ENCODE data around the gene ARHGEF26. TPM values are rescaled to one million over a fixed set of nuclear protein-coding genes. Genes with fewer than 3 reads are reported as not detected.
"Not testable (repeated sequence)": the region's sequence is repeated elsewhere in the genome, so short reads cannot be mapped to it uniquely, and the experiment has no call there.

The ARHGEF26 gene, protein sequence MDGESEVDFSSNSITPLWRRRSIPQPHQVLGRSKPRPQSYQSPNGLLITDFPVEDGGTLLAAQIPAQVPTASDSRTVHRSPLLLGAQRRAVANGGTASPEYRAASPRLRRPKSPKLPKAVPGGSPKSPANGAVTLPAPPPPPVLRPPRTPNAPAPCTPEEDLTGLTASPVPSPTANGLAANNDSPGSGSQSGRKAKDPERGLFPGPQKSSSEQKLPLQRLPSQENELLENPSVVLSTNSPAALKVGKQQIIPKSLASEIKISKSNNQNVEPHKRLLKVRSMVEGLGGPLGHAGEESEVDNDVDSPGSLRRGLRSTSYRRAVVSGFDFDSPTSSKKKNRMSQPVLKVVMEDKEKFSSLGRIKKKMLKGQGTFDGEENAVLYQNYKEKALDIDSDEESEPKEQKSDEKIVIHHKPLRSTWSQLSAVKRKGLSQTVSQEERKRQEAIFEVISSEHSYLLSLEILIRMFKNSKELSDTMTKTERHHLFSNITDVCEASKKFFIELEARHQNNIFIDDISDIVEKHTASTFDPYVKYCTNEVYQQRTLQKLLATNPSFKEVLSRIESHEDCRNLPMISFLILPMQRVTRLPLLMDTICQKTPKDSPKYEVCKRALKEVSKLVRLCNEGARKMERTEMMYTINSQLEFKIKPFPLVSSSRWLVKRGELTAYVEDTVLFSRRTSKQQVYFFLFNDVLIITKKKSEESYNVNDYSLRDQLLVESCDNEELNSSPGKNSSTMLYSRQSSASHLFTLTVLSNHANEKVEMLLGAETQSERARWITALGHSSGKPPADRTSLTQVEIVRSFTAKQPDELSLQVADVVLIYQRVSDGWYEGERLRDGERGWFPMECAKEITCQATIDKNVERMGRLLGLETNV
- 23.9 TPM for total RNA-seq

DNA sequence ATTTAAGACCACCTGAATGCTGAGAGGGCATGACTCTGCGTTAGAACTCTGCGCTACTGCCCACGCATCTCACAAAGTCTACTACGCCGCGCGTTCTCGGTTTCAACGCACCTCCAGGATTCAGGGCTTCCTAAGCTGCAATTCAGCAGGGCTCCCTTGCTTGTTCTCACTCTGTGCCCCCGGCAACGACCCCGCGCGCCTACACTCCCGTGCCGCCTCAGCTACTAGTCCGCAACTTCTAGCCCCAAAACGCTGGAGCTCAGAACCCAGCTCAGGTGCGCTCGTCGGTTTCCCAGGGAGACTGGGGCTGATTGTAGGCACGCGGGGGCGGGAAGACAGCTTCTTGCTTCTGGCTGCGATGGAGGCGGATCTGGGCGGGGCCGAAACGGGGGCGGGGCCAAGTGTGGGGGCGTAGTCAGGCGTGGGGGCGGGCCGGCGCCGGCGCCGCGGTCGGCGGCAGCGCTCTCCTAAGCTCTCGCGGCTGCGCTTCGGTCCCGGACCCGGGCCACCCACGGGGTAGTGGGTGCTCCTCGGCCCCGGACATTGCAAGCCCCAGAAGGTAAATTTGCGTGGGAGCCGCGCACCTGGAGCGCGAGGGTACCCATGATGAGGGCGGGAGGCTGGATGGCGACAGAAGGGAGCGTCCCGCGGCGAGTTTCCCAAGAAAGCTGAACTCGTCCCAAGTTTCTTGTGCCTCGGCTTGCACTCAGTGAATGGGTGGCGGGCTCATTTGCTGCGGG, at the start of gene ARHGEF26:
Gene ARHGEF26 (plus strand): TSS at position 430 of the 740 bp plus-strand sequence. CDS start 603 bp downstream, outside the sequence.
- DNase-seq (ENCODE audit: low spot score): peak; percentile 94
- ATAC-seq: peak; percentile 95
- intact Hi-C loops (cut with DNase I): no loop called here

DNA sequence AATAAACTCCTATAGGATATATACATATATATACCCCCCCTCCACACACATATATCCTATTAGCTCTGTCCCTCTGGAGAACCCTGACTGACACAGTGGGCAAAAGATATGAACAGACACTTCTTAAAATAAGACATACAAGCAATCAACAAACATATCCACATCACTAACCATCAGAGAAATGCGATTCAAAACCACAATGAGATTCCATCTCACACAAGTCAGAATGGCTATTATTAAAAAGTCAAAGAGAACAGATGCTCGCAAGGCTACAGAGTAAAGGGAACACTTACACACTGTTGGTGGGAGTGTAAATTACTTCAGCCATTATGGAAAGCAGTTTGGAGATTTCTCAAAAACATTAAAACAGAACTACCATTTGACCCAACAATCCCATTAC, 46.2 kb upstream of the ARHGEF26 start:
- intact Hi-C loops (cut with DNase I): no loop called here
- no peak for DNase-seq (ENCODE audit: low spot score)
- ATAC-seq: no peak

DNA sequence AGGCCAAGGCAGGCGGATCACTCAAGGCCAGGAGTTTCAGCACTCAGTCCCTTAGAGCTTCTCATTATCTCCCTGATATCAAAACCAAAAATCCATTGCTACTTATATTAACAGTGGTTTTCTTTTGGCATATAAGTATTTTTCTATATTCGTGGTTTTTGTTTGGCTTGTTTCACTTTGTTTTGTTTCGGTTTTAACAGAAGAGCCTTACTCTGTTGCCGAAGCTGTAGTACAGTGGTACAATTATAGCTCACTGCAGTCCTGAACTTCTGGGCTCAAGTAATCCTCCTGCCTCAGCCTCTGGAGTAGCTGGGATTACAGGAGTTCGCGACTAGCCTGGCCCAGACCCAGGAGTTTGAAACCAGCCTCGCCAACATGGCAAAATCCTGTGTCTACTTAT, 42.5 kb upstream of the ARHGEF26 start:
- ATAC-seq (no peak), DNase-seq (ENCODE audit: low spot score) (no peak)
- intact Hi-C loops (cut with DNase I): no loop called here

DNA sequence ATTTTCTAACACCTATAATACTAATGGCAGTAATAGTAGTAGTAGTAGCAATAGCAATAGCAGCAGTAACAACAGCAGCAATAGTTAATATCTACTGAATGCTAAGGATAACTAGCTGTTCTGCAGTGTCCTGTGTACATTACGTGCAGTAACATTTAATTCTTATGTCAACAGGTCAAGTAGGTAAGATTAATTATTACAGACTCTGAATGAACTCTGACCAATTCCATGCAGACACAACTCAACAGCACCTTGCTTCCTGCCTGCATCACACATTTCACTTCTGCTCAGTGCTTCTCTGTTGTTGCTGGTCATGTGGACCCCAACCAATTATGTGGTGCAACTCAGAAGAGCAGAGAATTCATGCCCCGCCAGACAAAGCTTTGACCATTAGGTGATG, 39.9 kb upstream of the ARHGEF26 start:
- ATAC-seq: no peak
- intact Hi-C loops (cut with DNase I): no loop called here

DNA sequence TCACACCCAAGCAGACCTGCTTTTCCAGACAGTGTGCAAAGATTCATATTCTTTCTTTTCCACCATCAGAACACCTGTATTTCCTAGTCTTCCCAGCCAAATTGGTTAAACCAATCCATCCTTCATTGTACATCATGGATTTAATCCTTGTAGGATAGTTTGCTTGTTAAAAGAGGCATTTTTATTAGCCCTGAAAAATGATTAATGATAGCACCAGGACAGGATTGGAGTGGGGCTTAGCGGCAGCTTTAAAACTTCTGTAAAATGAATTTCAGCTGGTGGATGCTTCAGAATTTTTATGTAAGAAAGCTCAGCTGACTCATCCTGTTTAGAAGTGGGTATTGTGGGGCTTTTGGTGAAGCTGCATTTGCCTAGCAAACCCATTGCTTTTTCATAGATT, 36.1 kb upstream of the ARHGEF26 start:
- intact Hi-C loops (cut with DNase I): no loop called here
- no peak for ATAC-seq

More for the DNA sequence above, 39.9 kb upstream of the ARHGEF26 start:
- no peak for DNase-seq (ENCODE audit: low spot score)

DNA sequence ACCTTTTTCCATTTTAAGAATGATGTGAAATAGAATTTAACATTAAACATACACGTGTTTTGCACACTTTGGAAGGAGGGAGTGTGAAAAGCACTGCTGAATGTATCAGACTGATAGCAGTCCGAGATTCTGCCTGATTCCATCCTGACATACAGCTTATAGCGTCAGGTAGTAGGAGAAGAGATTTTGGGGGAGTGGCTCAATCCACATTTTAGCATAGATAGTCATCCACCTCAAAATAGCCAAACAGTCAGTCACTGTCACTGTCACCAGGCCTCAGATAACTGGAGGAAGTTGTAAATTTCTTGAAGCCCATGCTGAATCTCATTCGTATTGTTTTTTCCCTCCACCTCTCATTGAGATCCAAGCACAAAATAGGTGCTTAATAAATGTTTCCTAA, 35.4 kb upstream of the ARHGEF26 start:
- no peak for DNase-seq (ENCODE audit: low spot score)
- intact Hi-C loops (cut with DNase I): no loop called here

More for the DNA sequence above, 36.1 kb upstream of the ARHGEF26 start:
- DNase-seq (ENCODE audit: low spot score): no peak

DNA sequence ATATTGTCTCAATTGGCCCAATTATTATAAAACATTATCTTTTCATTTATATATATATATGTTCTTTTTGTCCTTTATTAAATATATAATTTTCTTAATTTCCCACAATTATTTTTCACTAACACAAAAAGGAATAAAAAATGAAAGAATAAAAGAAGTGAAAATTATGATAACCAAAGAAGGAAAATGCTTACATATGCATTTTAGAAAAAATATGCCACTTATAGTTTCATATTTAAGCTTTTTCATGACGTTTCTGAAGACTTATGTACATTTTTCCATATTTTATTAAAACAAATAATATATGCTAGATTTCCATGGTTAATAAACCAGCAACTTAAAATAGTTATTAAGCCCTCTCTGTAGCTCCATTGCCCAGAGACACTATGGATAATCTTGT, 34.9 kb upstream of the ARHGEF26 start:
- no peak for DNase-seq (ENCODE audit: low spot score)
- no peak for ATAC-seq
- intact Hi-C loops (cut with DNase I): no loop called here

More for the DNA sequence above, 35.4 kb upstream of the ARHGEF26 start:
- no peak for ATAC-seq

DNA sequence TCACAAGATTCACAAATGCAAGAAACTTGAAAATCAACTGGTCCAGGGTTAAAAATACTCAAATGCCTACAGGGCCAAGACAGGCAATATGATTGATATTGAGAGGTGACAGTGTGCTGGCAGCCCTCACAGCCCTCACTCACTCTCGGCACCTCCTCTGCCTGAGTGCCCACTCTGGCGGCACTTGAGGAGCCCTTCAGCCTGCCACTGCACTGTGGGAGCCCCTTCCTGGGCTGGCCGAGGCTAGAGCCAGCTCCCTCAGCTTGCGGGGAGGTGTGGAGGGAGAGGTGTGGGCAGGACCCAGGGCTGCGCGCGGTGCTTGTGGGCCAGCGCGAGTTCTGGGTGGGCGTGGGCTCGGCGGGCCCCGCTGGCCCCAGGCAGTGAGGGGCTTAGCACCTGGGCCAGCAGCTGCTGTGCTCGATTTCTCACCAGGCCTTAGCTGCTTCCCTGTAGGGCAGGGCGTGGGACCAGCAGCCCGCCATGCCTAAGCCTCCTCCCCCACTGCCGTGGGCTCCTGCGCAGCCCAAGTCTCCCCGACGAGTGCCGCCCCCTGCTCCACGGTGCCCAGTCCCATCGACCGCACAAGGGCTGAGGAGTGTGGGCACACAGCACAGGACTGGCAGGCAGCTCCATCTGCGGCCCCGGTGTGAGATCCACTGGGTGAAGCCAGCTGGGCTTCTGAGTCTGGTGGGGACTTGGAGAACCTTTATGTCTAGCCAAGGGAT, 33.3 kb upstream of the ARHGEF26 start:
- DNase-seq (ENCODE audit: low spot score); intact Hi-C loops (cut with DNase I); ATAC-seq: not testable (repeated sequence)

DNA sequence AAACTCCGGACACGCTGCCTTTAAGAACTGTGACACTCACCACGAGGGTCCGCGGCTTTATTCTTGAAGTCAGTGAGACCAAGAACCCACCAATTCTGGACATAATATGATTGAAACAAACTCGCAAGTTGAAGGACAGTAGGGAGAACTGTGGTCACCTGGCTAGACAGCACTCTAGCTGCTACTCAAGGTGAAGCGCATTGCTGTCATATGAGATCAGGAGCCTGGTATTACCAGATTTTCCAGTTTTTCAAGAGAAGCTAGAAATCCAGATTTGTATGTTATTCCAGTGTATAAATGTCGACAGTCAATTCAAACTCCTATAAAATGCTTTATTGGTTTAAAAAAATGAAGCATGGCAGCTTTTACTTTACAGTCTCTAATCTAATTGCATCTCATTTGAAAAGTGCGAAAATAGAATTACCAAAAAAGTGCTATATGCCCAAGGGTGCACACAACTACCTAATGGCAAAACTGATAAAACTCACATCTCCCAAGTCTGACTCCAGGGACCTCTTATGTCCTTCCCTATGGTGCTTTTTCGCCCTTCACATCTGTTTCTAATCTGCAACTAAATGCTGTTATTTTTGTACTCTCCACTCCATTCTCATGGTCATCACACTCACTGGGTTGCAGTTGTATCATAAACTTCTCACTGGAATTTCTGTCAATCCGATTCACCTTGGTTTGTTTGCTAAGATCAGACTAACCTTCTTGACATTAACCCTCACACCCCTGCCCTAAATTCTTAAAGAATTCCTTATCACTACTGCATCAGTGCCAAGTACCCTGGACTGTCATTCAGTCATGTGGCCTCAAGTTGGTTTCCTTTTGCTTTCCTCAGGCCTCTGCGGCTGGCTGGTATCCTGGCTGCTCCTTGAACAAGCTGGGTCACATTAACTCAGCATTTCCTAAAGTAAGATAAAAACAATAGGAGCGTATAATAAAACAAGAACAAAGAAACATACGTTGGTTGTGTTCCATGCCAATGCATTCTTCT, 31.5 kb upstream of the ARHGEF26 start:
- ATAC-seq (no peak), DNase-seq (ENCODE audit: low spot score) (no peak)
- intact Hi-C loops (cut with DNase I): loop anchor here (10.0 kb wide), 1 partner anchor 165 kb away; no protein-coding TSS in a partner anchor

DNA sequence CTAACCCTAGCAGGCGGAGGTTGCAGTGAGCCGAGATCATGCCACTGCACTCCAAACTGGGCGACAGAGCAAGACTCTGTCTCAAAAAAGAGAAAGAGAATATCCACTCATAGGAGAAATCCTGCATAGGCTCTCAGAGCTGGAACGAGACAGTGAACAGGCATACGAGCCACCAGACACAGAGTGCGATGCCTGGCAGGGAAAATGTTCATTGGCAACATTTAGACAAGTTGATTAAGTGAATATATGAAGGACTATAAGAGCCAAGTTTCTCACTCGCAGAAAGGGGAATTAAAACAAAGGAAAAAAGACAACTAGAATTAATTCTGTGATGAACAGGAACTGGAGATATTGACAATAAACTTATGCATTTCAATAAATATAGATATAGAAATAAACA, 27.1 kb upstream of the ARHGEF26 start:
- DNase-seq (ENCODE audit: low spot score) (no peak), ATAC-seq (no peak)
- intact Hi-C loops (cut with DNase I): loop anchor here (10.0 kb wide), 1 partner anchor 161 kb away; no protein-coding TSS in a partner anchor

DNA sequence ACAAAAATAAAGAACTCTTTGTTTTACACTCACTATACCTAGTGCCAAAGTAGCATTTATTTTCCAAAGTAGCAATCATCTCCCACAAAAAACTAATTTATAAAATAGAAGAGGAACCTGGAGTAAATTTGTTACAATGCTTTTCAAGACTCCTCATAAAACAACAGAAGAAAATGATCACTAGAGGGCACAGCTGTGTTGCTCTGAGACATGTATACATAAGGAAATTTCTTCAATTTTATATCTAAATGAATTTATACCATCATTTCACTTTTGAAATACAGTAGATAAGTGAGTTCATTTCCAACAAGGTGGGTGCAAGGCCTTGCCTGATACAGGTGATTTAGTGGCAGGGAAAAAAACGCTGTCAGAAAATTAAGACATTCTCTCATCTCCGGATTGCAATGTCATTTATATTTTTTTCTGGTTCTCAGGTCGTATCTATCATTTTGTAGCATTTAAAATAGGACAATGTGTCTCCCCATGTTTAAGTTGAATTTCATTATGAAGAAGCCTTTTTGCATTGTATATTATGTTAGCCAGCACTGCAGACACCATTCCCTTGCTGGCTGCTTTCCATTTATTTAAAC, 25.3 kb upstream of the ARHGEF26 start:
- ATAC-seq (peak; percentile 36), DNase-seq (ENCODE audit: low spot score) (no peak)
- intact Hi-C loops (cut with DNase I): loop anchor here (10.0 kb wide), 1 partner anchor 159 kb away; no protein-coding TSS in a partner anchor

DNA sequence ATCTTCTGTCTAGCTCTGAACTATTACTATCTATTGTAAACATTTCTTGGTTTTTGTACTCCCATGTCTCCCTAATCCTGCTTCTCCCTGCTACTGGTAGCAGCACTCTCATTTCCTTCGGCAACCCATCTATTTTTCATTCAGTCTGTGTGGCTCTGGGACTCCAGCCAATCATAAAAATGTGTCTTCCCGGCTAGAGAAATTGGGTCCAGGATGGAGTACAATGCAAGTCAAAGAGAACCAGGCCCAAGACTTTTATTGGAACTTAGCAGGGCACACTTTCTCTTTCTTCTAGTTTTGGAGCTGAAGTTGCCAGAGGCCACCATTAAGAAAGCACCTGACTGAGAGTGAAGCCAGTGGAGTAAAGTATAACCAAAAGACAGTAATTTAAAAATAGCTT, 22.8 kb upstream of the ARHGEF26 start:
- ATAC-seq: peak; percentile 22
- intact Hi-C loops (cut with DNase I): loop anchor here (10.0 kb wide), 1 partner anchor 156 kb away; no protein-coding TSS in a partner anchor
- no peak for DNase-seq (ENCODE audit: low spot score)

DNA sequence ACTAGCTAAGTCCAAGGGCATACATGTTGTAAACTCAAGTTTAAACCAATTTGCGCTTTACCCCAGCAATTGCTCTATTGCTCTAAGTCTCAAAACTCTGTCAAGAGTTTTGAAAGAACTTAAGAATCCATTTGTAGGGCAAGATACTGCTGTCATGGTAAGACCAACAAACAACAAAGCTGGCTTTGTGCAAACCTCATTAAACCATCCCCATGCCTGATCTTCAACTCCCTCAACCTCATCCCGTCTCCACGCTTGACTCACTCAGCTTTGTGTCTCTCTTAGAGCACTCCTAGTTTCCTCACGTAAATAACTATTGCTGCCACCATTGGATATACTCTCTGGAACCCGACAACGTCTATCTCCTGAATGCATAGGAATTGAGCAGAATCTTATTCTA, 20.6 kb upstream of the ARHGEF26 start:
- DNase-seq (ENCODE audit: low spot score) (no peak), ATAC-seq (no peak)
- intact Hi-C loops (cut with DNase I): no loop called here

DNA sequence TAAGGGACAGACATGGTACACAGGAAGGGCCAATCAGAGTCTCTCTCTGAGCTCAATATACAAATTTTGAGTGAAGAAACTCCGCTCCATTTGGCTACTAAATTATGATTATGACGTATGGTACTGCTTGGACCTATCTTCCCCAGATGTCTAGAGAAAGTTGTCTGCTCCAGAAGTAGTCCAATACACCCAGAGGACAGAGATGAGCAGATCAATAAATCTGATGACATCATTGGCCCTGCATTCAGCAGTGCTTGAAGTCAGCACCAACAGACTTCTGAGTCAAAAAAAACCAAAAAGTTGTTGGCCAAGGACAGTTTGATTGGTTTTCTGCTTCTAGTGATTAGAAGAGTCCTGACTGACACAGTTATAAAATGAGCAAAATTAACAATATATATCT, 19.9 kb upstream of the ARHGEF26 start:
- no peak for ATAC-seq
- no peak for DNase-seq (ENCODE audit: low spot score)
- intact Hi-C loops (cut with DNase I): no loop called here

DNA sequence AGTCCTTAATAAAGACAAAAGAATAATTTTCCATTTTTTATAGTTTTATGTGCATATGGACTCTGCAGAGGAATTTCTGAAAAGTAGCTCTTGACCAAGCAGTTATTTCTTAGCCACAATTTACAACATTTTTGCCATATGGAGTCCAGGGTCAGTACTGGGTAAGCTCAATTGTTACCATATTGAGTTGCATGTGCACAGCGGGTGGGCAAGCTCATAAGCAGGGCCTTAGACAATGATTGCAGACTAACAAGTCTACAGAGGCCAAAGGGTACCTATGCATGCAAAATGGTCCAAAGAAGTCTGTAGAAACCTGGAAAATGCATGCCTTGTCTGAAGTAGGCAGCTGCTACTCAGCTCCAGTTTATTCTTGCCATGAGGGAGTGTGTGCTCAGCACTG, 19.0 kb upstream of the ARHGEF26 start:
- no peak for ATAC-seq
- DNase-seq (ENCODE audit: low spot score): no peak
- intact Hi-C loops (cut with DNase I): no loop called here

DNA sequence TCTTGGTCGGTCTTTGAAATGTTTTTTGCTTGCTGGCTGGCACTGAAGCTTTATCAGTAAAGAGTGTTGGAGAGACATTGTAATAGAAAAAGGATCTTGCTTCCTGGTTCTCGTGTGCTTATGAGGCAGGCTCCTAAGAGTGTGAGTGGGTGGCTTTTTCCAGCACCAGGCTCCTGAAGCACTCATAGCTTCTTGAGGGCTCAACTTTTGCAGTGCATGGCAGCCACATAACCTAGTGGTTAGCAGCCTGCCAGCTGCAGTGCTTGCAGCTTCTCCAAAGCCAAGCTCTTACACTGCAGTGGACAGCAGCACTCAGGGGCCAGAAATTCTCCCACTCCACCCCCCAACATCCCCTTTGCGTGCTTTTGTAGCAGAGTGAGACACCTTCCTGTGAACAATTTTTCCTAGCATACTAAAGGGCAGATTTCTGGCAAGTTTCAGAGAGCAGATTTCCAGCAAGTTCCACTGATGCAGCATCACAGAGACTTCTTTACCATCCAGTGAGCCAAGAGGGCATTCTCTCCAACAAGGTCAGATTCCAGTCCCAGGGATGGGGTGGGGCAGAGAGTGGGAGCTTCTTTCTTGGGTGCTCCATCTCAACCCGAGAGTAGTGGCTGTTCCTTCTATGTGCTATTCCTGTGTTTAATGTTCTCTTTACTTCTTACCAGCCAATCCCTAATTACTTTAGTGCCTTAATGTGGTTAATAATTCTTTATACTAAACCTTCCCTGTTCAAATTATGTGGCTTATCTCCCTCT, 15.8 kb upstream of the ARHGEF26 start:
- ATAC-seq (no peak), DNase-seq (ENCODE audit: low spot score) (no peak)
- intact Hi-C loops (cut with DNase I): no loop called here
